ENCODE measurements around the gene CLDN18.

Gene CLDN18

GRCh38 chr3:138065949-138066348 is 56.0 kb downstream of the CLDN18 start:
- DNase-seq = no peak

- DNase-seq = no peak
These were observed 56.4 kb downstream of the CLDN18 start for GRCh38 chr3:138066383-138066782.

DNA sequence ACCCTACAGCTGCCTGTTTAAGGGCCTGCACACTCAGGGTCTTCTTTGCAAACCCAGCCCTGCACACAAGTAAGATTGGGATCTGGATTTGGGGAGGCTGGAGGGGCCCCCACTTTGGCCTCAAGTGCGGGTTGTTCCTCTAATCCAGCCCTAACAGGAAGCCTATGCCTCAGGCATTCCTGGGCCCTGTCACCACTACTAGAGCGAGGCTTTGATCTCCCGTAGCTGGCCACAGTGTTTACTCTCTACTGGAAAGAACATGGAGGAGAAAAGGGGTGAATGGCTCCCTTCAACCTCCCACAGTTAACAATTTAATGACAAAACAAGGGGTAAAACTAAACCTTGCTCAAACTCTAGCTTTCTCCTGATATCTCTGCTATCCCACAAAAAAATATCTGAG is 57.0 kb downstream of the CLDN18 start:
- no peak for DNase-seq

- DNase-seq = no peak
These were observed 58.1 kb downstream of the CLDN18 start for GRCh38 chr3:138068046-138068445.

GRCh38 chr3:138068579-138069174 is 58.7 kb downstream of the CLDN18 start:
- DNase-seq = peak; percentile 77

GRCh38 chr3:138070006-138070405 is 60.0 kb downstream of the CLDN18 start:
- no peak for DNase-seq

- no peak for DNase-seq
These were observed 62.8 kb downstream of the CLDN18 start for GRCh38 chr3:138072796-138073195.

DNA sequence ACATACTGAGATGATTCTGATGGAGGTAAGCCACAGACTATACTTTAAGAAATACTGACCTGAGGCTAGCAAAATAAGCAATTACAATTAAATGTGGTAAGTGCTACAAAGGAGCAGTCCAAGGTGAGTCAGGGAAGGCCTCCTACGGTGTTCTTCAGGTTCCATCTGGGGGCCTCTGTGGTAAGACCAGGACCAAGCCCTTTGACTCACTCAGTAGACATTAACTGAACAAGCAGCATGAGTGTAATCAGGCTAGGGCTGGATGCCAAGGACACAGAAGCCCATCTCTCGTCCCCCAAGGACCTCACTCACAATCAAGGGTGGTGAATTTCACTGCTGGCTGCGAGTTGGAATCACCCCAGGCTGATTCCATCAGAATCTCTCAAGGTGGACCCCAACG is 68.1 kb downstream of the CLDN18 start:
- DNase-seq = no peak

- peak; percentile 52 for DNase-seq
These were observed 69.0 kb downstream of the CLDN18 start for GRCh38 chr3:138078901-138079344.

DNA sequence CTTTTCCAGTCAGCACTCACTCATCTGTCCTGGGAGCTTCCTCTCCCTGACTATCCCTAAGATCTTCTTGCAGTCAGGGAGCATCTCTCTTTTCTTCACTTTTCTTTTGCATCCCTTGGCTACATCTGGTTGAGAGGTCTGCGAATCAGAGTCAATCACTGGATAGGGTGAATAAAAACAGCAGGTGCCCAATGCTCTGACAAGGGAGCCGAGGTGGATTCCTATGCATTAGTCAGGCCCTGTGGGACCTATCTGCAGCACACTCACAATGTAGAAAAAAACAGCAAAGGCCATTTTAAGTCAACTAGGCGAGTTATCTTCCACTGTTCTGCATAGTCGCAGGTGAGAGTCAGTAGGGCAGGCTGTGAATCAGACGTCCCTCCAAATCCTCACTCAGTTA is 69.9 kb downstream of the CLDN18 start:
- no peak for DNase-seq

GRCh38 chr3:138081371-138082084 is 71.6 kb downstream of the CLDN18 start:
- DNase-seq = no peak

- DNase-seq = peak; percentile 39
These were observed 72.4 kb downstream of the CLDN18 start for GRCh38 chr3:138082085-138082991.

GRCh38 chr3:138082992-138083386 is 73.0 kb downstream of the CLDN18 start:
- DNase-seq = peak; percentile 11

Data from inflammatory macrophage treated with lipopolysaccharide for 4 hours (primary cell).